A549 (cell line): ENCODE results near the gene ADAM12. TPM values are rescaled to one million over a fixed set of nuclear protein-coding genes. Genes with fewer than 3 reads are reported as not detected.

Experiments used
- ATAC-seq, 2 experiments: fragments of 200-7000 bp in 1 of 2; fragments of >200 bp in 1 of 2; cut with Nextera tagmentation in 1 of 2; cut with Tn5 transposase in 1 of 2; 3 replicates each; pipeline versions ENCODE4 v1.8.0 to v1.9.1; 2018 to 2020; ENCODE audit warnings: mild to moderate bottlenecking in 1 of 2, moderate library complexity in 1 of 2
- CTCF ChIA-PET: fragments of 300-600 bp; sonication (Branson Sonifier 250); formaldehyde crosslinking; extraction: SDS; loops from one replicate; lab custom pipeline; 2021; ENCODE audit warnings: antibody characterized with exemption, inconsistent platforms; lab: Yijun Ruan, JAX
- POLR2A ChIA-PET: fragments of 350-600 bp; formaldehyde crosslinking; extraction: SDS; loops from one replicate; lab custom pipeline; 2021; ENCODE audit warnings: antibody characterized with exemption, inconsistent platforms; lab: Yijun Ruan, JAX
- DNase-seq, 2 experiments: peaks; one replicate each; pipeline versions ENCODE4 v3.0.0 to v3.0.0-alpha.2; 2011 to 2016; ENCODE audit warnings: low read depth in 1 of 2, low spot score in 1 of 2
- FAIRE-seq: peaks from 2 replicates; lab custom pipeline; 2011; peaks lifted over from hg19 to GRCh38; lab: Jason Lieb, UNC
- H3K27ac ChIP-seq, 2 experiments: fragments of >200 bp; sonication (Bioruptor Twin); formaldehyde crosslinking; 3 replicates each; pipeline ENCODE4 v1.5.1; 2016 to 2017
- H3K4me1 ChIP-seq: fragments of >200 bp; sonication (Bioruptor Twin); formaldehyde crosslinking; 3 replicates; pipeline ENCODE4 v1.6.1; 2016
- H3K4me2 ChIP-seq: fragments of >200 bp; sonication (Bioruptor Twin); formaldehyde crosslinking; 3 replicates; pipeline ENCODE4 v1.6.1; 2016
- H3K4me3 ChIP-seq: fragments of >200 bp; sonication (Bioruptor Twin); formaldehyde crosslinking; 3 replicates; pipeline ENCODE4 v1.5.1; 2016
- H3K9me3 ChIP-seq: fragments of >200 bp; sonication (Bioruptor Twin); formaldehyde crosslinking; 3 replicates; pipeline ENCODE4 v1.6.1; 2016
- CBX2 ChIP-seq: fragments of 200-600 bp; sonication (generic); IDR thresholded peaks from 2 replicates; pipeline ENCODE4 v1.6.1; 2016; ENCODE audit warnings: low read depth, mild to moderate bottlenecking, borderline replicate concordance
- CTCF ChIP-seq: fragments of >200 bp; sonication (Bioruptor Twin); formaldehyde crosslinking; IDR thresholded peaks from 3 replicates; pipeline ENCODE4 v1.5.1; 2016
- EHF ChIP-seq: fragments of 250-450 bp; sonication (Bioruptor Pico); IDR thresholded peaks from 2 replicates; pipeline ENCODE4 v1.5.0; 2020; ENCODE audit warnings: mild to moderate bottlenecking
- HDAC2 ChIP-seq: fragments of 200-600 bp; sonication (generic); IDR thresholded peaks from 2 replicates; pipeline ENCODE4 v1.6.1; 2016
- JUNB ChIP-seq: fragments of >200 bp; sonication (Bioruptor Twin); formaldehyde crosslinking; IDR thresholded peaks from 2 replicates; pipeline ENCODE4 v1.6.1; 2016
- KDM1A ChIP-seq: fragments of 200-600 bp; sonication (generic); IDR thresholded peaks from 2 replicates; pipeline ENCODE4 v1.6.1; 2016; ENCODE audit warnings: low read depth, mild to moderate bottlenecking
- KDM5A ChIP-seq: fragments of 200-600 bp; sonication (generic); IDR thresholded peaks from 2 replicates; pipeline ENCODE4 v1.6.1; 2016; ENCODE audit warnings: antibody characterized with exemption, mild to moderate bottlenecking
- MAFK ChIP-seq: fragments of 450-650 bp; IDR thresholded peaks from 2 replicates; pipeline ENCODE4 v1.6.1; 2014; ENCODE audit not compliant: partially characterized antibody
- POLR2A ChIP-seq: IDR thresholded peaks from 2 replicates; pipeline ENCODE4 v1.6.1; 2012; ENCODE audit warnings: mild to moderate bottlenecking, low read length
- POLR2AphosphoS2 ChIP-seq: conservative IDR thresholded peaks from 2 replicates; pipeline ENCODE4 v1.6.1; 2012; ENCODE audit warnings: low read length, improper control_type of control experiment, inconsistent platforms
- RAD21 ChIP-seq, 2 experiments: fragments of >200 bp in 1 of 2; sonication (Bioruptor Twin) in 1 of 2; formaldehyde crosslinking in 1 of 2; IDR thresholded peaks in 1 of 2; conservative IDR thresholded peaks in 1 of 2; 2 replicates in 1 of 2; 3 replicates in 1 of 2; pipeline ENCODE4 v1.6.1; 2012 to 2018; ENCODE audit warnings: inconsistent platforms in 1 of 2
- RCOR1 ChIP-seq: fragments of 150-350 bp; IDR thresholded peaks from 2 replicates; pipeline ENCODE4 v1.6.1; 2014; ENCODE audit warnings: antibody characterized with exemption, low read length, low read depth
- RNF2 ChIP-seq: fragments of 200-600 bp; sonication (generic); IDR thresholded peaks from 2 replicates; pipeline ENCODE4 v1.6.1; 2016; ENCODE audit warnings: low read depth, mild to moderate bottlenecking, antibody characterized with exemption, moderate library complexity, borderline replicate concordance
- SREBF2 ChIP-seq: fragments of 450-650 bp; IDR thresholded peaks from 2 replicates; pipeline ENCODE4 v1.6.1; 2014; ENCODE audit warnings: mild to moderate bottlenecking, moderate library complexity
- TP53 ChIP-seq: fragments of 250-450 bp; sonication (Bioruptor Pico); IDR thresholded peaks from 2 replicates; pipeline ENCODE4 v1.5.0; 2021; ENCODE audit warnings: mild to moderate bottlenecking, moderate library complexity
- ZNF302 ChIP-seq: fragments of 250-450 bp; sonication (Bioruptor Pico); IDR thresholded peaks from 2 replicates; pipeline ENCODE4 v1.9.0; 2021; ENCODE audit warnings: inconsistent platforms, mild to moderate bottlenecking, moderate library complexity
- WGBS: methylation state at CpG from one replicate; pipeline ENCODE4 v1.1.6; 2017; ENCODE audit errors: missing lambda C conversion rate; 5-methylcytosine and 5-hydroxymethylcytosine counted together
- polyA plus RNA-seq, 4 experiments: library from polyadenylated mRNA; depleted of rRNA in 3 of 4; stranded (reverse); fragments of >200 nt; fragmentation: RNase III in 1 of 4; extraction: RNeasy Plus Mini Kit Qiagen cat#74134 plus additional on column Dnase treatment in 1 of 4; gene quantifications; 2 replicates in 3 of 4; 3 replicates in 1 of 4; pipeline ENCODE4 v1.2.3, GENCODE V29; 2011 to 2017
- TF ChIP-seq, protein P1 (sequence below): fragments of 250-450 bp; sonication (Bioruptor Pico); IDR thresholded peaks from 2 replicates; pipeline ENCODE4 v1.5.0; 2021; ENCODE audit warnings: mild to moderate bottlenecking, moderate library complexity, borderline replicate concordance
- TF ChIP-seq, protein P2 (sequence below): fragments of 450-650 bp; IDR thresholded peaks from 2 replicates; pipeline ENCODE4 v1.6.1; 2014; ENCODE audit warnings: antibody characterized with exemption

The ADAM12 gene
- polyA plus RNA-seq, 2 of the 4 experiments (the other 2 are of a cell fraction): 1.6 to 4.8 TPM

DNA sequence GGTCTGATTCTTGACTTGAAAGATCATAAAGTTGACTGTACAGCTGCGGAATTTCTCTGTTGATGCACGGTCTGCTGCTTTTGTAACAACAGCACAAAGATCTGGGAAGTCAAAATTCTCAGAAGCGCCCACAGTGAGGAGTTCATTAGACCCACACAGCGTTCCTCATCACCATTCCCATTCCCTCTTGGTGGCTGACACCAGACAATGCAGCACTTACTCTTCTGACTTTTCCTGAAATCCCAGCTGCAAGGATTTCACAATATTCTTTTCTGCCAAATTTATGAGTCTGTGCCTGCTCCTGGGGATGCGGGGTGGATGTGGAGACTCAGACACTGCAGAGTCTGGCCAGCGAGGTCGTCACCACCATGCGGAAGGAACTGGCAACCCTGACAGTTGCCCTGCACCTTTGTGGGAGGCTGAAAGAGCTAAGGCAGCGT, 258.0 kb downstream of the ADAM12 start:
- WGBS: 85% methylated on average over 8 of the region's 9 CpGs
- CTCF ChIA-PET: interaction anchor here (0.6 to 1.9 kb wide), 5 partner anchors 9 to 196 kb away, joined by 3 to 5 read pairs (median 3); no protein-coding TSS in a partner anchor
- TF ChIP-seq MAFK: no peak
- no peak for TF ChIP-seq CBX2
- no peak for TF ChIP-seq RNF2
- no peak for TF ChIP-seq ZNF302 (CRISPR knock-in tag)
- no peak for TF ChIP-seq RAD21 (conservative IDR thresholded peaks at IDR 0.05 in 1 of 2, IDR thresholded peaks at IDR 0.05 in 1 of 2)
- no peak for TF ChIP-seq EHF (CRISPR knock-in tag)
- no peak for TF ChIP-seq KDM5A
- no peak for TF ChIP-seq POLR2A
- peaks cover 14% of the 10 kb centered on the region for H3K4me1 ChIP-seq
- no peak overlapping the region for H3K27ac ChIP-seq
- no peaks in the 10 kb centered on the region for H3K9me3 ChIP-seq
- no peak for ATAC-seq
- FAIRE-seq: no peak
- POLR2A ChIA-PET: no interaction called here
- DNase-seq: no peak
- H3K4me2 ChIP-seq: no peak overlapping the region
- no peak overlapping the region for H3K4me3 ChIP-seq

DNA sequence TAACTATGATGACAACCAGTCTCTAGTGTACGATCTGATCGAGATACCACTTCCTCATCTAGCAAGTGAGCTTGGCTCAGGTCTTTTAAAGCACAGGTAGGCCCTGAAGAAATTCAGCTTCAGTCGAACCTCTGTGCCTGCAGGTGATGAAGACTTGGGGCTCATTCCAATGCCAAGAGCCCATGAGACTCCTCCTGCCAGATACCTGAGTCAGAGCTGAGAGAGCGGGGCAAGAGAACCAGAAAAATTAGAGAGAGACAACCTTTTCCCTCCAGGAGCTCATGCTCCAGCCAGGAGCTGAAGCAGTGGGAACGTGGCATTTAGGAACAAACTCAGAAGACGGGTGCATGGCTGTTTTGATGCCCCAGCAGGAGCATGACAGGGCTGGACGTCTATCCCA, 259.3 kb downstream of the ADAM12 start:
- POLR2A ChIA-PET: no interaction called here
- CTCF ChIA-PET: interaction anchor here (1.4 to 1.9 kb wide), 2 partner anchors 14 to 375 kb away, joined by 4 to 5 read pairs; no protein-coding TSS in a partner anchor
- peaks cover 4% of the 10 kb centered on the region for H3K4me1 ChIP-seq
- no peak for DNase-seq
- WGBS: 66% methylated on average over 7 of the region's 7 CpGs
- no peak overlapping the region for H3K4me2 ChIP-seq
- no peak overlapping the region for H3K27ac ChIP-seq
- no peak overlapping the region for H3K4me3 ChIP-seq
- H3K9me3 ChIP-seq: no peaks in the 10 kb centered on the region
- FAIRE-seq: no peak
- TF ChIP-seq, protein P1, sequence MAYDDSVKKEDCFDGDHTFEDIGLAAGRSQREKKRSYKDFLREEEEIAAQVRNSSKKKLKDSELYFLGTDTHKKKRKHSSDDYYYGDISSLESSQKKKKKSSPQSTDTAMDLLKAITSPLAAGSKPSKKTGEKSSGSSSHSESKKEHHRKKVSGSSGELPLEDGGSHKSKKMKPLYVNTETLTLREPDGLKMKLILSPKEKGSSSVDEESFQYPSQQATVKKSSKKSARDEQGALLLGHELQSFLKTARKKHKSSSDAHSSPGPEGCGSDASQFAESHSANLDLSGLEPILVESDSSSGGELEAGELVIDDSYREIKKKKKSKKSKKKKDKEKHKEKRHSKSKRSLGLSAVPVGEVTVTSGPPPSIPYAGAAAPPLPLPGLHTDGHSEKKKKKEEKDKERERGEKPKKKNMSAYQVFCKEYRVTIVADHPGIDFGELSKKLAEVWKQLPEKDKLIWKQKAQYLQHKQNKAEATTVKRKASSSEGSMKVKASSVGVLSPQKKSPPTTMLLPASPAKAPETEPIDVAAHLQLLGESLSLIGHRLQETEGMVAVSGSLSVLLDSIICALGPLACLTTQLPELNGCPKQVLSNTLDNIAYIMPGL: no peak
- no peak for TF ChIP-seq POLR2AphosphoS2
- TF ChIP-seq RCOR1: no peak
- ATAC-seq: no peak

DNA sequence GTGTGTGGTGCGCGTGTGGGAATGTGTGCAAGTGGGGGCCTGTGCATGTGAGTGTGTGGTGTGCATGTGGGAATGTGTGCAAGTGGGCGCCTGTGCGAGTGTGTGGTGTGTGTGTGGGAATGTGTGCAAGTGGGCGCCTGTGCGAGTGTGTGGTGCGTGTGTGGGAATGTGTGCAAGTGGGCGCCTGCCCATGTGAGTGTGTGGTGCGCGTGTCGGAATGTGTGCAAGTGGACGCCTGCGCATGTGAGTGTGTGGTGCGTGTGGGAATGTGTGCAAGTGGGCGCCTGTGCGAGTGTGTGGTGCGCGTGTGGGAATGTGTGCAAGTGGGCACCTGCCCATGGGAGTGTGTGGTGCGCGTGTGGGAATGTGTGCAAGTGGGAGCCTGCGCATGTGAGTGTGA, 259.7 kb downstream of the ADAM12 start:
- no peaks in the 10 kb centered on the region for H3K9me3 ChIP-seq
- no peaks in the 10 kb centered on the region for H3K4me1 ChIP-seq
- DNase-seq (no peak), FAIRE-seq (no peak), ATAC-seq (no peak)
- no peak overlapping the region for H3K4me2 ChIP-seq
- no peak overlapping the region for H3K27ac ChIP-seq
- no peak overlapping the region for H3K4me3 ChIP-seq
- TF ChIP-seq TP53 (CRISPR knock-in tag) (no peak), CTCF (no peak), JUNB (no peak)
- TF ChIP-seq, protein P2, sequence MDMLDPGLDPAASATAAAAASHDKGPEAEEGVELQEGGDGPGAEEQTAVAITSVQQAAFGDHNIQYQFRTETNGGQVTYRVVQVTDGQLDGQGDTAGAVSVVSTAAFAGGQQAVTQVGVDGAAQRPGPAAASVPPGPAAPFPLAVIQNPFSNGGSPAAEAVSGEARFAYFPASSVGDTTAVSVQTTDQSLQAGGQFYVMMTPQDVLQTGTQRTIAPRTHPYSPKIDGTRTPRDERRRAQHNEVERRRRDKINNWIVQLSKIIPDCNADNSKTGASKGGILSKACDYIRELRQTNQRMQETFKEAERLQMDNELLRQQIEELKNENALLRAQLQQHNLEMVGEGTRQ: no peak
- 91% methylated on average over 19 of the region's 21 CpGs for WGBS
- POLR2A ChIA-PET: no interaction called here
- CTCF ChIA-PET: interaction anchor here (1.4 to 1.9 kb wide), 2 partner anchors 13 to 375 kb away, joined by 4 to 5 read pairs; no protein-coding TSS in a partner anchor

DNA sequence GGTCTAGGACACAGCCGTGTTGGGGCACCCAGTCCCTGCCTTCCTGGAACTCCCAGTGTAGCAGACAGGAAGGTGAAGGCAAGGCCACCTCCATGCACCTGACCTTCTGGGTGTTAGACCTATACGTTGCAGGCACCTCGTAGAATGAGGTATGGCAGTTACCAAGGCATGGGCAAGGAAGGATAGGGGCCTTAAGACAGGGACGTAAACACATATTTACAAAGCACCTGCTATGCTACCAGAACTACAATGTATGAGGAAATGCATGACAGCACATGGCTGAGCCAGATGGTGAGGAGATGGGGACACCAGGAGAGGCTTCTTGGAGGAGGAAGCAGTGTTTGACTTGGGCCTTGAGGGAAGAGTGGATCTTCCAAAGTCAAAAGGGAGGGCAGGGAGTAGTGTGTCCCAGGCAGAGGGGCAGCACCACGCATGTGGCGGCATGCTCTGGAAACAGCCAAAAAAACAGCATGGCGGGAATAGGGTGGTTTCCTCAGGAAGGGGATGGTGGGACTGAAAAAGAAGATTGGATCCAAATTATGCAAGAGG, 260.7 kb downstream of the ADAM12 start:
- DNase-seq: no peak
- no peak overlapping the region for H3K27ac ChIP-seq
- POLR2A ChIA-PET: no interaction called here
- H3K4me1 ChIP-seq: no peaks in the 10 kb centered on the region
- no peaks in the 10 kb centered on the region for H3K9me3 ChIP-seq
- CTCF ChIA-PET: no interaction called here
- no peak overlapping the region for H3K4me2 ChIP-seq
- no peak overlapping the region for H3K4me3 ChIP-seq
- FAIRE-seq: no peak
- no peak for ATAC-seq
- WGBS: 71% methylated on average over 7 of the region's 7 CpGs
- TF ChIP-seq EHF (CRISPR knock-in tag) (no peak), SREBF2 (no peak), KDM1A (no peak), HDAC2 (no peak)
- TF ChIP-seq, protein P1: no peak
